Hindlimb muscle (tissue), 1 donor: Measurements from ENCODE around the gene CADM3. TPM values are rescaled to one million over a fixed set of nuclear protein-coding genes. Genes with fewer than 3 reads are reported as not detected.

Source experiments
- polyA plus RNA-seq: library from polyadenylated mRNA; unstranded; fragments of 120-200 nt; gene quantifications from one replicate; pipeline ENCODE4 v1.2.1, GENCODE V29; 2013; ENCODE audit not compliant: insufficient read length

The CADM3 gene
- polyA plus RNA-seq, 1 donor: 0.92 TPM

Other genes starting within 250 kb of the CADM3 start
- gene PYHIN1, start 240.1 kb upstream of the CADM3 start, polyA plus RNA-seq: 0.23 TPM
- gene IFI16, start 161.7 kb upstream of the CADM3 start, polyA plus RNA-seq: 32.2 TPM
- 0.40 TPM for gene AIM2, start 94.8 kb upstream of the CADM3 start, polyA plus RNA-seq
- 6.5 TPM for gene ACKR1, start 33.3 kb downstream of the CADM3 start, polyA plus RNA-seq
- 0.50 TPM for gene FCER1A, start 130.7 kb downstream of the CADM3 start, polyA plus RNA-seq